HAP-1 (cell line): ENCODE measurements around the gene STXBP5L.
"Not testable (repeated sequence)": the region's sequence is repeated elsewhere in the genome, so short reads cannot be mapped to it uniquely, and the experiment has no call there.

ENCODE experiments used
- DNase-seq, 2 experiments: peaks; one replicate each; pipeline ENCODE4 v3.0.0-alpha.2; 2016 to 2020; ENCODE audit warnings: low spot score in 2 of 2
- H3K27me3 ChIP-seq: fragments of 250-450 bp; sonication (Bioruptor Pico); 2 replicates; pipeline ENCODE4 v1.5.1; 2020; ENCODE audit warnings: low read depth, mild to moderate bottlenecking, moderate library complexity
- H3K36me3 ChIP-seq: fragments of 250-450 bp; sonication (Bioruptor Pico); replicated peaks from 2 replicates; pipeline ENCODE4 v1.5.1; 2020; ENCODE audit warnings: mild to moderate bottlenecking
- H3K4me1 ChIP-seq: fragments of 250-450 bp; sonication (Bioruptor Pico); 2 replicates; pipeline ENCODE4 v1.5.1; 2020; ENCODE audit warnings: mild to moderate bottlenecking
- H3K4me3 ChIP-seq: fragments of 250-450 bp; sonication (Bioruptor Pico); 2 replicates; pipeline ENCODE4 v1.5.1; 2020; ENCODE audit warnings: mild to moderate bottlenecking, moderate library complexity
- H3K9me3 ChIP-seq: fragments of 250-450 bp; sonication (Bioruptor Pico); 2 replicates; pipeline ENCODE4 v1.5.1; 2020; ENCODE audit warnings: mild to moderate bottlenecking, moderate library complexity
- in situ Hi-C: fragments of 300-500 bp; cut with MboI; formaldehyde crosslinking; loops from 3 replicates; pipeline ENCODE4 v1.14.3; 2020; ENCODE audit warnings: low sequenced_read_pairs, inconsistent platforms, mixed read lengths

Gene STXBP5L

DNA sequence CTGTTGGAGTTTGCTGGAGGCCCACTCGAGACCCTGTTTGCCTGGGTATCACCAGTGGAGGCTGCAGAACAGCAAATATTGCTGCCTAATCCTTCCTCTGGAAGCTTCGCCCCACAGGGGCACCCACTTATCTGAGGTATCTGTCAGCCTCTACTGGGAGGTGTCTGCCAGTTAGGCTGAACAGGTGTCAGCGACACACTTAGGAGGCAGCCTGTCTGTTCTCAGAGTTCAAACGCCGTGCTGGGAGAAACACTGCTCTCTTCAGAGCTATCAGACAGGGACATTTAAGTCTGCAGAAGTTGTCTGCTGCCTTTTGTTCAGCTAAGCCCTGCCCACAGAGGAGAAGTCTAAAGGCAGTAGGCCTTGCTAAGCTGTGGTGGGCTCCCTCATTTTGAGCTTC lies 448.0 kb downstream of the STXBP5L start:
- H3K4me1 ChIP-seq, H3K27me3 ChIP-seq, H3K9me3 ChIP-seq, in situ Hi-C loops, H3K36me3 ChIP-seq, DNase-seq, H3K4me3 ChIP-seq: not testable (repeated sequence)

DNA sequence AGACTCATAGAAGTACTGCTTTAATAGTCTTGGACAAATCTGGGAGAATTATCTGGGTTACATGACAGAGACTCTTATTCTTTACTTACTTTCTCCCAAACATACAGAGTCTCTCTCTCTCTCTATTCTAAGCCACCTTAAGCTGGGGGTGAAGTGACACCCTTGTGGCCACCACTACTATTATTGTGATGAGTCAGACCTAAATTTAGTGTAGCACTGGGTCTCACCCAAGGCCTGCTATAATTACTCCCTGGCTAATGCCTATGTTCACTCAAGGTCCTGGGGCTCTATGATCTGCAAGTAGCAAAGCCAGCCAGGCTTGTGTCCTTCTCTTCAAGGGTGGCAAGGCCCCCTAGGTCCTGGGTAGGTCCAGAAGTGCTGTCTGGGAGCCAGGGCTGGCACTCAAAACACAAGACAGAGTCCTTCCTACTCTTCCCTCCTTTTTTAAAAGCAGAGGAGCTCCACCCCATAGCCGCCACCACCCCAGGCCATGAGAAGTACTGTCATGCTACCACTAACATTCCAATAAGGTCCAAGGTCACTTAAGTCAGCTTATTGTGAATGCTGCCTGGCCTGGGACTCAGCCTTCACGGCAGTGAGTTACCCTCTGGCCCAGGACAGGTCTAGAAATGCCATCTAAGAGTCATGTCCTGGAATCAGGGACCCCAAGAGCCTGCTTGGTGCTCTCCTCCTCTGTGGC lies 454.2 kb downstream of the STXBP5L start:
- no peak for DNase-seq
- H3K27me3 ChIP-seq = no peaks in the 10 kb centered on the region
- H3K4me3 ChIP-seq = no peak overlapping the region
- no peaks in the 10 kb centered on the region for H3K36me3 ChIP-seq
- no peaks in the 10 kb centered on the region for H3K4me1 ChIP-seq
- in situ Hi-C loops = no loop called here
- H3K9me3 ChIP-seq = no peaks in the 10 kb centered on the region

DNA sequence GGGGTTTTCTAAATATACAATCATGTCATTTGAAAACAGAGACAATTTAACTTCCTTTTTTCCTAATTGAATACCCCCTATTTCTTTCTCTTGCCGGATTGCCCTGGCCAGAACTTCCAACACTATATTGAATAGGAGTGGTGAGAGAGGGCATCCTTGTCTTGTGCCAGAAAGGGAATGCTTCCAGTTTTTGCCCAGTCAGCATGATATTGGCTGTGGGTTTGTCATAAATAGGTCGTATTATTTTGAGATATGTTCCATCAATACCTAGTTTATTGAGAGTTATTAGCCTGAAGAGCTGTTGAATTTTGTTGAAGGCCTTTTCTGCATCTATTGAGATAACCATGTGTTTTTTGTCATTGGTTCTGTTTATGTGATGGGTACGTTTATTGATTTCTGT lies 480.3 kb downstream of the STXBP5L start:
- H3K4me1 ChIP-seq, H3K27me3 ChIP-seq, DNase-seq, H3K36me3 ChIP-seq, H3K4me3 ChIP-seq, H3K9me3 ChIP-seq, in situ Hi-C loops: not testable (repeated sequence)

DNA sequence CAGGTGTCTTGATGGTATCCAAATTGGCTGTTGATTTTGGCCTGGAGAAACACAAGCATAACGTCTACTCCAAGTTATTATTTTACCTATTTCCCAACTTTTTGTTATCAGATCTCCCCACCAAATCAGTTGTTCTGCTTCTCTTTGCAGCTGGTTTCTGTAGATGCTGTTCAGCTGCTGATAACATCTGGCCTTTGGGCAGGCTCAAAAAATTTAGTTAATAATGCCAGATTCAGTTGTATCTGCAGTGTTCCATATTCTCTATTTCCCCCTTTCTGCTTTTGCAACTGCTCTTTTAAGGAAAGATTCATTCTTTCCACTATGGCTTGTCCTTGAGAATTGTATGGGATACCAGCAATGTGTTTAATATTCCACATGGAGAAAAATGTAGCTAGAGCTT lies 488.0 kb downstream of the STXBP5L start:
- H3K27me3 ChIP-seq, H3K4me1 ChIP-seq, H3K4me3 ChIP-seq, H3K9me3 ChIP-seq, H3K36me3 ChIP-seq, DNase-seq, in situ Hi-C loops: not testable (repeated sequence)

DNA sequence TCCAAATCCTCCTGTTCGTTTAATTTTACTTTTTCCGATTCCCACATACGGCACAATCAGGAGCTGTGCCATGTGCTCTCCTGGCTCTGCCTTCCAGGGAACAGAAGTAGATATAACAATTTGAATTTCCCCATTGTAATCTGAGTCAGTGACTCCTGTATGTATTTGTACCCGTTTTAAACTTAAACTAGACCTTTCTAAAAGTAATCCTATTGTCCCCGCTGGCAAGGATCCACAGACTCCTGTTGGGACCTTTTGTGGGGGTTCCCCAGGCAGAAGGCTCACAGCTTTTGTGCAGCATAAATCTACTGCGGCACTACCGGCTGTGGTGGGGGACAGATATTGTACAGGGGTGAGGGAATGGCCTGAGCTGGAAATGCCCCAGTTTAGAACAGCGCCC lies 490.0 kb downstream of the STXBP5L start:
- H3K4me1 ChIP-seq, H3K36me3 ChIP-seq, H3K4me3 ChIP-seq, DNase-seq, H3K27me3 ChIP-seq, in situ Hi-C loops, H3K9me3 ChIP-seq: not testable (repeated sequence)

DNA sequence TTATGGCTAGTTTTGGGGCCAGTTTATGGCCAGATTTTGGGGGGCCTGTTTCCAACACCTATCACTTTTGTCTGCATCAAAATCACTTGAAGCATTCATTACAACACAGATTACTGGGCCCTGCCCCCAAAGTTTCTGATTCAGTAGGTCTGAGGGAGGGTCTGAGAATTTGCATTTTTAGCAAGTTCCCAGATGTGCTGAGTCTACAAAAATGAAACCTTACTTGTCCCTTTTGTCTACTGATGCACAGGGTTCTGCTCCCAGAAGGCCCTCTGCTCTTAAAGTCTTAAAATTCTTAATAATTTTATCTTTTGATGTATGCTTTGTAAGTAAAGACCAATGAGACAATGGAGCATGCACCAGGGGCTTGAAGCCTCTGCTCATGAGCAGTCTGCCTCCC lies 491.8 kb downstream of the STXBP5L start:
- Histone ChIP-seq H3K9me3 (no peaks in the 10 kb centered on the region), H3K27me3 (no peaks in the 10 kb centered on the region), H3K36me3 (no peaks in the 10 kb centered on the region), H3K4me1 (no peaks in the 10 kb centered on the region; the same call in 1 of the 2 replicates), H3K4me3 (no peak overlapping the region)
- no peak for DNase-seq
- in situ Hi-C loops = no loop called here

DNA sequence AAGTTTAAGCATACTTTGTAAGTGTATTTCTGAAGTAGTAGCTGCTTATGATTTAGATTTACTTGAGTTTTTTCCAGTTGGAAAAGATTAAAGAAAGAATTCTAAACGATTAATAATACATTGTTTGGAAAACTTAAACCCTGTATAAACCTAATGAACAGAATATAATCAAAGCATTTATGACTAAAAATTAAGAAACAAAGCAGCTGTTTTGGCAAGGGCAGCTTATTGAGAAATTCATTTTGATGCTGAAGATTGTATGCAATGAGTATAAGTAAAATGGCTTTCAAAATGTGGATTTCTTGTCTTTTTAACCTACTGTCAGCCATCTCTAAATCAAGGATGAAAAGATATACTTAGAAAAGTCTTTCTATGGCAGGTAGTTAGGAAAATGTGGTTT lies 497.6 kb downstream of the STXBP5L start:
- in situ Hi-C loops = no loop called here
- Histone ChIP-seq H3K9me3 (no peaks in the 10 kb centered on the region), H3K27me3 (no peaks in the 10 kb centered on the region), H3K36me3 (no peaks in the 10 kb centered on the region), H3K4me1 (no peaks in the 10 kb centered on the region; the same call in 1 of the 2 replicates), H3K4me3 (no peak overlapping the region)
- no peak for DNase-seq

DNA sequence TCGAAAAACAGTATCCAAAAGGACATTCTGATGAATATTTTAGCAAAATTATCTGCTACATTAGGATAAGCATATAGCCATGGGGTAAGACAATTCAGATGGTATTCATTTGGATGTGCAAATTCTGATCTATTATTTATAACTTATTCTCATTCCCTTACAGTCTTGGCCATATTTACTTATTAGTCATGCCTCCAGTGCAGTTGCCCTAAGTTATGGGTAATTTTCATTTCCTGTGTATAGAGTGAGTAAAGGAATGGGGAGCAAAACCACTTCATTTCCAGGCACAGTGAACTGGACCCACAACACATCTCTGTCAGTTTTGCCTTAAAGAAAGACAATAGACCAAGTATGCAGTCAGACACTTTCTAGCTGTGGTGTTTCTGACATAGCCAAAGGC lies 503.5 kb downstream of the STXBP5L start:
- in situ Hi-C loops = no loop called here

DNA sequence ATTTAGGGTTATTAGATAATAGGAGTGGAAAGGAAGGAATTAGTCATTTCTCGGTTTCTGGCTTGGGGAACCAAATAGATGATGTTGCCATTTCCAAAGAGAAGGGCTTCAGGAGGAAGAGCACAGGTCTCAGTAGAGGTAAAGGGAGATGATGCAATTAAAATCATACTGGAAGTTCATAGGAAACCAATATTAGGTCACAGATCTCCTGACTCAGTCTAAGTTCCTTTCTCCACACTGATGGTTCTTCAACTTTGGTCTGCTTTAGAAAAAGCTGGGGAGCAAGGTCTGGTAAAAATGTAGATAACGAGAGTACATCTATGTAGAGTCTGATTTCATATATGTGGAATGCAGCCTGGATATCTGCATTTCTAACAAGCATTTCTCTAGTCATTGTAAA lies 506.9 kb downstream of the STXBP5L start:
- Histone ChIP-seq H3K4me1 (no peaks in the 10 kb centered on the region), H3K27me3 (no peaks in the 10 kb centered on the region), H3K36me3 (no peaks in the 10 kb centered on the region), H3K4me3 (no peak overlapping the region), H3K9me3 (no peaks in the 10 kb centered on the region)
- in situ Hi-C loops = no loop called here
- no peak for DNase-seq

More for the DNA sequence above, 503.5 kb downstream of the STXBP5L start:
- no peaks in the 10 kb centered on the region for H3K36me3 ChIP-seq
- DNase-seq = no peak
- no peaks in the 10 kb centered on the region for H3K9me3 ChIP-seq
- H3K27me3 ChIP-seq = no peaks in the 10 kb centered on the region
- H3K4me3 ChIP-seq = no peak overlapping the region
- no peaks in the 10 kb centered on the region for H3K4me1 ChIP-seq

DNA sequence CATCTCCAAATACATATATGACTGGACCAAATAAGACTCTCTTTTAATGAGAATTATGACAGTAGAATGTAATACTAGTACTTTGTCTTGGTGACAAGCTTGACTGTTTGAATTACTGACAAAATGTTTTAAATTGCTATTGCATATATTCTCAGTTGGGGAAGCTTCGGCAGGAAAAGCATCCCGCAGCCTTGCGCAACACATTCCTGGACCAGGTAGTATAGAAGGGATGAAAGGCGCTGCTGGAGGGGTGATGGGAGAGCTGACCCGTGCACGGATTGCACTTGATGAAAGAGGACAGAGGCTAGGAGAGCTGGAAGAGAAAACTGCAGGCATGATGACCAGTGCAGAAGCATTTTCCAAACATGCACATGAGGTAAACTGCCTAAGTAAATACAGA lies 510.2 kb downstream of the STXBP5L start:
- no peak overlapping the region for H3K4me3 ChIP-seq
- no peaks in the 10 kb centered on the region for H3K9me3 ChIP-seq
- H3K4me1 ChIP-seq = no peaks in the 10 kb centered on the region
- in situ Hi-C loops = no loop called here
- no peak for DNase-seq
- H3K27me3 ChIP-seq = no peaks in the 10 kb centered on the region
- H3K36me3 ChIP-seq = no peaks in the 10 kb centered on the region; the same call in 1 of the 2 replicates

DNA sequence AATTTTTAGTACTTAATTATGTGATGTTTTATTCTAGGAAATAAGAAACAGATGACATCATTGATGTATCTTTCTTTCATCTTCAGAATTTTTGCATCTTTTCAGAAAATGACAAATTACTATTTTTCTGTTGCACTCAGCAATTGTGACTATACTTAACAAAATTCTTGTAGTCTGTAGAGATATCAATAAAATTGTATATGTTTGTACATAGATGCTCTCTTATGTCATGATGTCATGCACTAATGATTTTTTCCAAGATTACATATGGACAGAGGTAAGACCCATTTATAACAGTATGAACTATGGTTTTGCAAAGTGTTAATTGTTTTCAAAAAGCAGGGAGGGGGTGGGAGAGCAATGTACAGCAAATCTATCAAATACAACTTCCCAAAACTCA lies 516.5 kb downstream of the STXBP5L start:
- no peak overlapping the region for H3K4me3 ChIP-seq
- H3K4me1 ChIP-seq = no peaks in the 10 kb centered on the region
- no peaks in the 10 kb centered on the region for H3K9me3 ChIP-seq
- H3K27me3 ChIP-seq = no peaks in the 10 kb centered on the region
- peaks cover 8% of the 10 kb centered on the region for H3K36me3 ChIP-seq
- no peak for DNase-seq
- in situ Hi-C loops = no loop called here

DNA sequence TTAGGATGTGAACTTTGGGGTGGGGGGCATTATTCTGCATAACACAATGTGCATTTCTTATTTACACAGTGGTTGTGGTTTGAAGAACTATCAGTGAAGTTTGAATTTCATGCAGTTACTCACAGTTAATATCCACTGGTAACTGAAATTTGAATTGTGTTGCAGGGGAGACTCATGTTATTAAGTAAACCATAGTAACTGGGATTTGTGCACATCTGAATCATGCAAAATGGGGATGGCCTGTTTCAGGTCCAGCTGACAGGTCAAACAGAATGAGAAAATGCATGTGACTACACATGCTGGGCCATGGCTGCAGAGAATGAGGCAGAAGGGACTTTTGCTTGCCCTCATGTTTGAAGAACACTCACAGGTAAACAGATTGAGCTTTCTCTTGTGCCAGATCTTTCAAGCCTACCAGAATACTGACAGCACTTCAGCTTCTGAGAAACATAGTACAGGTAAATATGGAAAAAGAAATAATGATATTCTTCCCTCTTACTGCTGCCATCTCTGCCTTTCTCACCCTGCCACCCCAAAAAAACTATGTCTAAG lies 522.7 kb downstream of the STXBP5L start:
- H3K27me3 ChIP-seq = no peaks in the 10 kb centered on the region
- H3K4me1 ChIP-seq = no peaks in the 10 kb centered on the region
- no peaks in the 10 kb centered on the region for H3K9me3 ChIP-seq
- no peak overlapping the region for H3K4me3 ChIP-seq
- in situ Hi-C loops = no loop called here
- peaks cover 45% of the 10 kb centered on the region for H3K36me3 ChIP-seq
- DNase-seq = no peak

DNA sequence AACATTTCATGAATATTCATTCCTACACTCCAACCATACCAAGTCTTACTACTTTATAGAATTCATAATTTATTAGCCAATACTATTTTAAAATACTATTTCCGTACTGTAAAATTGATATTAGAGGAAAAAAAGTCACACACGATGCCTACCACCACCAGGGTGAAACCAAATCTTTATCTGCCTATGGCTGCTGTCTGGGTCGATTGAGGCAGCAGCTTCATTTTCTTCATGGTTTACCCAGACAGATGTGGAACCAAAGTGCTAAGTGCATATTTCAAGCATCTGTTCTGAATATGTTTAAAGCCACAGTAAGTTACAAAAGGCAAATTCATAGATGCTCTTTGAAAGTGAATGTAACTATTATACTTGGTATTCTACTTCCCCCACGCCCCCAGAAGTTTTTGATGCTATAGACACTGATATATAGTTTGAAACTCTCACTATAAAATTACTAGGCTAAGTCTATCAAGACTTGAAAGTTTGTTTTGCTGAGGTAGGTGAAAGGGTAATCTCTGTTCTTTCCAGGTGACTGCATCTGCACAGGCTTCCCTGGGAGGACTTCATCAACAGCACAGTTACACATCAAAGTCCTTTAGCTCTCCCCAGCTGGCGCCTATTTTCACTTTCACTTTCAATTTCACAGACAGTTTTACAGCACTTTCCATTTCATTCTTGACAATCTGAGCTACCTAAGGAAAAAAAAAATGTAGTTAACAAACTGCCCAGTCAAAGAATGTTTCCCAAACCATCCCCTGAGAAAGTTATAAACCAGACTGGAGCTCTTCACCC lies 523.9 kb downstream of the STXBP5L start:
- peaks cover 51% of the 10 kb centered on the region for H3K36me3 ChIP-seq

DNA sequence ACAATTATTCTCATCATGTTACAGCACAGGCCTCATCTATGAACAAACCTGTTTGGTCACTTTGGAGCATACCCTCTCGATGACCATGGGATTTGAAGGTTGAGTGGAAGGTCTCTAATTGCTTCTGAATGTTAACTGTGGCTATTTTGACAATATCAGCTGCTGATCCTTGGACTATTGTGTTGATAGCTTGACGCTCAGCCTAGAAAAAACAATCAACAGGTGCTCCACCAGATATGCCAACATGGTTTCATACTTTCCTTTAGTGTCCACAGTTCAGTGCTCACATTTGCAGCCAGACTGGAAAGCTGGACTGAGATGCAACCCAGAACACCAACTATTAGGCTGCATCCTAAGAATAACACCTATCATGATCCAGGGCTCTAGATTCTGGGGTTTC lies 528.1 kb downstream of the STXBP5L start:
- Histone ChIP-seq H3K4me3 (no peak overlapping the region), H3K4me1 (no peaks in the 10 kb centered on the region), H3K36me3 (peaks cover 55% of the 10 kb centered on the region), H3K27me3 (no peaks in the 10 kb centered on the region), H3K9me3 (no peaks in the 10 kb centered on the region)
- no peak for DNase-seq
- in situ Hi-C loops = no loop called here

More for the DNA sequence above, 523.9 kb downstream of the STXBP5L start:
- H3K27me3 ChIP-seq = no peaks in the 10 kb centered on the region
- H3K4me1 ChIP-seq = no peaks in the 10 kb centered on the region
- in situ Hi-C loops = no loop called here
- DNase-seq = no peak
- no peak overlapping the region for H3K4me3 ChIP-seq
- H3K9me3 ChIP-seq = no peaks in the 10 kb centered on the region
